ENCODE measurements around the gene EPAS1. TPM values are rescaled to one million over a fixed set of nuclear protein-coding genes. Genes with fewer than 3 reads are reported as not detected.

The EPAS1 gene
- total and polyA plus RNA-seq, 2 of the 8 experiments (the other 6 are each of a cell fraction or from before 2014, with no cell fraction given), result 2.0 to 4.9 TPM

DNA sequence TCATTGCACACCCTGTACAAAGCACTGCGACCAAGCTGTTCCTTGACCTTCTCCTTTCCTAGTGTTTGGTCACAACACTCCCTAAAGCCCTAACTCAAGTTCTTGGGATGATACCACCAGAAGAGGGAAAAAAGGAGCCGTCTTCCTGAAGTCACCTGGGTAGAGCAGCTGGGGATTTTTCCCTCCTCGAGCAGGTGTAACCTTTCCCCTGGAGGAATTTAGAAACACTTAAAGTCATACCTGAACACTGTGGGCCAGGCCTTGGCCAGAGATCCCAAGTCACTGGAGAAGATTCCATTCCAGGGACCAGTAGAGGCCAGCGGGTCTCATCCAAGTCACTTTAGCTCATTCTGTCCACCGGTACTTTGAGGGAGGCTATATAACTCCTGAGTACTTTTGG lies 13.2 kb downstream of the EPAS1 start:
- Histone ChIP-seq H3K27me3 (replicated peaks in 1 of 4; ENCODE audit: control insufficient read depth in 3 of 4, extremely low read depth in 1 of 4, insufficient read depth in 3 of 4, low read length in 3 of 4) (no peaks in the 10 kb centered on the region), H3K36me3 (ENCODE audit: control insufficient read depth in 2 of 4, insufficient read depth in 4 of 4, low read length in 3 of 4) (peaks cover 0 to 2% (median 0%) of the 10 kb centered on the region in 4 experiments; a peak in 1 of 8 replicates), H3K9me3 (ENCODE audit: insufficient read depth in 2 of 2, low read depth in 1 of 2, low read length in 1 of 2) (no peaks in the 10 kb centered on the region), H3K79me1 (ENCODE audit: low read depth, low read length) (no peaks in the 10 kb centered on the region), H3K9ac (replicated peaks in 1 of 4; ENCODE audit: extremely low read depth in 1 of 4, low read depth in 3 of 4, low read length in 3 of 4) (no peak overlapping the region), H3K18ac (ENCODE audit: extremely low read depth, low read length) (no peak overlapping the region), H2BK12ac (ENCODE audit: low read depth, low read length) (no peak overlapping the region), H4K5ac (ENCODE audit: insufficient read length, low read depth, low read length) (no peak overlapping the region), H2BK120ac (replicated peaks; ENCODE audit: low read depth, low read length) (no peak overlapping the region), H3K27ac (ENCODE audit: low read depth, low read length) (no peak overlapping the region), H2BK5ac (ENCODE audit: low read depth, low read length) (no peak overlapping the region), H3K23ac (ENCODE audit: insufficient read length) (no peak overlapping the region), H3K56ac (replicated peaks; ENCODE audit: insufficient read length, low read depth, low read length) (no peak overlapping the region), H3K4ac (replicated peaks; ENCODE audit: insufficient read length, low read depth, low read length) (no peak overlapping the region), H3K79me2 (ENCODE audit: control insufficient read depth in 1 of 2, insufficient read depth in 2 of 2, low read length in 2 of 2) (no peaks in the 10 kb centered on the region), H2AFZ (ENCODE audit: low read length) (no peak overlapping the region), H4K91ac (replicated peaks; ENCODE audit: insufficient read length, low read length) (no peak overlapping the region), H3K4me3 (ENCODE audit: extremely low read depth in 1 of 4, insufficient read depth in 2 of 4, low read depth in 3 of 4, low read length in 4 of 4) (no peak overlapping the region), H3K14ac (ENCODE audit: insufficient read length) (no peak overlapping the region), H4K20me1 (replicated peaks in 1 of 2; ENCODE audit: control insufficient read depth in 1 of 2, insufficient read depth in 2 of 2, low read length in 2 of 2) (no peaks in the 10 kb centered on the region), H4K8ac (ENCODE audit: extremely low read depth, insufficient read depth, low read length) (no peak overlapping the region), H2BK20ac (ENCODE audit: low read length) (no peak overlapping the region), H3K23me2 (ENCODE audit: low read depth, low read length) (no peaks in the 10 kb centered on the region), H2AK5ac (ENCODE audit: low read depth, low read length) (no peak overlapping the region), H3K4me1 (replicated peaks in 1 of 4; ENCODE audit: control insufficient read depth in 3 of 4, insufficient read depth in 4 of 4, low read length in 3 of 4) (no peaks in the 10 kb centered on the region), H3K4me2 (ENCODE audit: insufficient read depth in 1 of 2, low read depth in 2 of 2, low read length in 2 of 2) (no peak overlapping the region), H2BK15ac (ENCODE audit: low read length) (no peak overlapping the region)
- DNase-seq (ENCODE audit: low read depth in 1 of 2, low spot score in 2 of 2) (no peak), FAIRE-seq (no peak)
- WGBS, 2 experiments (ENCODE audit: extremely low coverage in 1 of 2, insufficient coverage in 1 of 2, insufficient read length in 1 of 2, insufficient replicate concordance in 2 of 2, low coverage in 1 of 2, low lambda C conversion rate in 2 of 2, missing lambda C conversion rate in 1 of 2), result 86% methylated on average over 5 of the region's 5 CpGs; no CpG with 5 or more reads in 1 of the 2 experiments
- no peak for TF ChIP-seq JUND (IDR thresholded peaks at IDR 0.05; ENCODE audit: low read length)
- no peak for TF ChIP-seq POU5F1 (IDR thresholded peaks at IDR 0.05; ENCODE audit: low read depth, low read length)
- no peak for TF ChIP-seq SIN3A (conservative IDR thresholded peaks at IDR 0.05 in 1 of 2, IDR thresholded peaks at IDR 0.05 in 1 of 2; ENCODE audit: low read depth in 1 of 2, low read length in 2 of 2)
- no peak for TF ChIP-seq BACH1 (IDR thresholded peaks at IDR 0.05; ENCODE audit: low read length)
- no peak for TF ChIP-seq YY1 (IDR thresholded peaks at IDR 0.05; ENCODE audit: low read depth, low read length)
- TF ChIP-seq KDM4A (IDR thresholded peaks at IDR 0.05; ENCODE audit: low read depth, low read length, severe bottlenecking), result no peak
- no peak for TF ChIP-seq MAFK (IDR thresholded peaks at IDR 0.05; ENCODE audit: low read depth, low read length)
- TF ChIP-seq BCL11A (IDR thresholded peaks at IDR 0.05; ENCODE audit: low read depth in 2 of 2, low read length in 2 of 2), result no peak
- no peak for TF ChIP-seq CTBP2 (IDR thresholded peaks at IDR 0.05; ENCODE audit: borderline replicate concordance, insufficient read depth, insufficient read length, low read length)
- TF ChIP-seq CHD2 (IDR thresholded peaks at IDR 0.05; ENCODE audit: low read length), result no peak
- no peak for TF ChIP-seq CTCF (IDR thresholded peaks at IDR 0.05; ENCODE audit: control extremely low read depth in 1 of 3, insufficient read depth in 1 of 3, low read depth in 1 of 3, low read length in 3 of 3)
- TF ChIP-seq CBX8 (IDR thresholded peaks at IDR 0.05; ENCODE audit: borderline replicate concordance, low read depth, low read length), result no peak
- POLR2A ChIA-PET (ENCODE audit: partially characterized antibody), result no interaction called here
- CTCF ChIA-PET (ENCODE audit: partially characterized antibody), result interaction anchor here (0.9 to 2.2 kb wide), 3 partner anchors 24 to 56 kb away, joined by 4 to 5 read pairs (median 5); no protein-coding TSS in a partner anchor
